ENCODE measurements around the gene R3HCC1L.
"Not testable (repeated sequence)": the region's sequence is repeated elsewhere in the genome, so short reads cannot be mapped to it uniquely, and the experiment has no call there.

Gene R3HCC1L

DNA sequence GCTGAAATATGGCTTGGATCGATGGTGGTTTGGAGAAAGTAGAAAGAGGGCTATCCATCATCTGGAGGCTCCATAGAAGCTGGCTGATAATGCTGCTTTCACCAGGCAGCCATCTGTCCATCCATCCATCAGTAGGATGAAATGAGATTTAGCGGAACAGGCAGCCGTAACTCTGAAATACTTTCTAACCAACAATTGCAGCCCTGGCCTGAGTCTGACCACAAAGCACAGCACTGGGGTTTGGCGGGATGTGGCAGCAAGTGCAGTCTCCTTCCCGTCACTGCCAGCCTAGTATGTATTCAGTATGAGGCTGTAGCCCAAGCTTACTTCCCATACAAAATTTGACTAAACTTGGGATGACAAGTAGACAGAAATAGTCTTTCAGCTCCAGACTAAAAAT, 38.0 kb downstream of the R3HCC1L start:
- DNase-seq (ENCODE audit: low spot score), result no peak

DNA sequence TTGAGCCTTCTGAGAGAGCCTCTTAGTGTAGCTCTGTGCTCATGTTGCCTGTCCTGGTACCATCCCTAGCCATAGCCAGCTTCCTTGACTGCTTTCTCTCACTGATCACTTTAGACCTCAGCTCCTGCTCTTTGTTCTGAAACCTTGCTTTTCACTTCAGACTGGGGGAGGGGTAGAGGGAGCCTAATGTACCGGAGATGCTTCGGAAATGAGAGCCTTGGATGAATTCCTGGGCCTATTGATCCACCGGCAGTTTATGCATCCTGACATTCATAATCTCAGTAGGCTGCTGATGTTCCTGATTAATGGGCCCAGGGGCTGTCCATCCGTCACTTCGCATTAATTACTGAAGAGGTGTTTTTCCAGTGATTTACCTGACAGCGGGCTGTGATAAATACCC, 38.8 kb downstream of the R3HCC1L start:
- no peak for DNase-seq (ENCODE audit: low spot score)

DNA sequence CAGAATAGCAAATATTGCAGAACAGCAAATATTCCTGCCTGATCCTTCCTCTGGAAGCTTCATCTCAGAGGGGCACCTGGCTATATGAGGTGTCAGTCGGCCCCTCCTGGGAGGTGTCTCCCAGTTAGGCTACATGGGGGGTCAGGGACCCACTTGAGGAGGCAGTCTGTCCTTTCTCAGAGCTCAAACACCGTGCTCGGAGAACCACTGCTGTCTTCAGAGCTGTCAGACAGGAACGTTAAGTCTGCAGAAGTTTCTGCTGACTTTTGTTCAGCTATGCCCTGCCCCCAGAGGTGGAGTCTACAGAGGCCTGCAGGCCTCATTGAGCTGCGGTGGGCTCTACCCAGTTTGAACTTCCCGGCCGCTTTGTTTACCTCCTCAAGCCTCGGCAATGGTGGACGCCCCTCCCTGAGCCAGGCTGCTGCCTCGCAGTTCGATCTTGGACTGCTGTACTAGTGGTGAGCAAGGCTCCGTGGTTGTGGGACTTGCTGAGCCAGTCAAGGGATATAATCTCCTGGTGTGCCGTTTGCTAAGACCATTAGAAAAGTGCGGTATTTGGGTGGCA, 48.0 kb downstream of the R3HCC1L start:
- not testable (repeated sequence) for DNase-seq (ENCODE audit: low spot score)

GRCh38 chr10:98186681-98187080, 52.2 kb downstream of the R3HCC1L start:
- no peak for DNase-seq (ENCODE audit: low spot score)

DNA sequence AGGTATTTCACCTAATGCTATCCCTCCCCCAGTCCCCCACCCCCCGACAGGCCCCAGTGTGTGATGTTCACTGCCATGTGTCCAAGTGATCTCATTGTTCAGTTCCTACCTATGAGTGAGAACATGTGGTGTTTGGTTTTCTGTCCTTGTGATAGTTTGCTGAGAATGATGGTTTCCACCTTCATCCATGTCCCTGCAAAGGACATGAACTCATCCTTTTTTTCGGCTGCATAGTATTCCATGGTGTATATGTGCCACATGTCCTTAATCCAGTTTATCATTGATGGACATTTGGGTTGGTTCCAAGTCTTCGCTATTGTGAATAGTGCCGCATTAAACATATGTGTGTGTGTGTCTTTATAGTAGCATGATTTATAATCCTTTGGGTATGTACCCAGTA, 56.3 kb downstream of the R3HCC1L start:
- DNase-seq (ENCODE audit: low spot score), result not testable (repeated sequence)

GRCh38 chr10:98193037-98193436, 58.6 kb downstream of the R3HCC1L start:
- no peak for DNase-seq (ENCODE audit: low spot score)

- DNase-seq (ENCODE audit: low spot score), result no peak
These were observed 60.2 kb downstream of the R3HCC1L start for GRCh38 chr10:98194633-98195032.

DNA sequence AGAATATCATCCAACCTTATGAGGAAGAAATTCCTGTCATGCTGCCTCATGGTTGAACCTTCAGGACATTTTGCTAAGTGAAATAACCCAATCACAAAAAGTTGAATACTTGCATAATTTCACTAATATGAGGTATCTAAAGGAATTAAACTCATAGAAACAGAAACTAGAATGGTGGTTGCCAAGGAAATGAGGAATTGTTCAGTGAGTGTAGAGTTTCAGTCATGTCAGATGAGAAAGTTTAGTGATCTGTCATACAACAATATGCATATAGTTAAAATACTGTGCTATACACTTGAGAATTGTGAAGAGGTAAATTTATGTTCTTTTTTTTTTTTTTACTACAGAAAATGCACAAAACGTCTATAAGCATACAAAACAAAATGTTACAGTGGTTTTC, 60.7 kb downstream of the R3HCC1L start:
- no peak for DNase-seq (ENCODE audit: low spot score)

GRCh38 chr10:98196985-98197384, 62.5 kb downstream of the R3HCC1L start:
- DNase-seq (ENCODE audit: low spot score), result no peak

- DNase-seq (ENCODE audit: low spot score), result no peak
These were observed 67.3 kb downstream of the R3HCC1L start for GRCh38 chr10:98201760-98202159.

- no peak for DNase-seq (ENCODE audit: low spot score)
These were observed 67.9 kb downstream of the R3HCC1L start for GRCh38 chr10:98202378-98202777.

GRCh38 chr10:98205351-98205750, 70.9 kb downstream of the R3HCC1L start:
- no peak for DNase-seq (ENCODE audit: low spot score)

DNA sequence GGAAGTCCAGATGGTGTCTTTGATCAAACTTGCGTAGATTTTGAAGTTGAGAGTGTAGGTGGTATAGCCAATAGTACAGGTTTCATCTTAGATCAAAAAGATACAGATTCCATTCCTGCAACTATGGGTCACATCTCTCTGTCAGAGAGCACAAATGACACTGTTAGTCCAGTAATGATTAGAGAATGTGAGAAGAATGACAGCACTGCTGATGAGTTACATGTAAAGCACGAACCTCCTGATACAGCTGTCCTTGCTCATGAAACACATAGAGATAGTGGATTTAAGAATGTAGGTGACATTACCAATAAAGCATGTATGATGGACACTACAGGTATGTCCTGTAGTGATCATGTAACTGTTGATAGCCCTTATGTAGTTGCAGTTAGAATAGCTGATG, 74.5 kb downstream of the R3HCC1L start:
- DNase-seq (ENCODE audit: low spot score), result no peak

GRCh38 chr10:98209441-98209840, 75.0 kb downstream of the R3HCC1L start:
- DNase-seq (ENCODE audit: low spot score), result no peak

DNA sequence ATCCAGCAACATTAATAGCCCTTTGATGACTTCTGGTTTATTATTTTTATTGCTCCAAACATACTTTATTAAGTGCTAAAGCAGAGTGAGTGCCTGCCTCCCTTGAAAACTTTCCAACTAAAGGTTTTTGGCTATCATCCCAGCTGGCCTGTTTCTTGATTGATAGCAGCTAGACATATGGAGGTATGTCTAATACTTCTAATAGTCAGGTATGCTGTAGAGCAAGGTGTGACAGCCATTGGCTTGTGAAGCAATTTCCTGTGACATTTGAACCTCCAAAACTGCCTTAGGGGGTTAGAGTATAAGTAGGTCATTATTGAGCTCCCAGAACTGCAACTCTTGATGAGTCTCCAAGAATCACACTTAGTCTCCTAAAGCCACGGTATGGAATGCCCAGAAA, 77.7 kb downstream of the R3HCC1L start:
- DNase-seq (ENCODE audit: low spot score), result no peak

DNA sequence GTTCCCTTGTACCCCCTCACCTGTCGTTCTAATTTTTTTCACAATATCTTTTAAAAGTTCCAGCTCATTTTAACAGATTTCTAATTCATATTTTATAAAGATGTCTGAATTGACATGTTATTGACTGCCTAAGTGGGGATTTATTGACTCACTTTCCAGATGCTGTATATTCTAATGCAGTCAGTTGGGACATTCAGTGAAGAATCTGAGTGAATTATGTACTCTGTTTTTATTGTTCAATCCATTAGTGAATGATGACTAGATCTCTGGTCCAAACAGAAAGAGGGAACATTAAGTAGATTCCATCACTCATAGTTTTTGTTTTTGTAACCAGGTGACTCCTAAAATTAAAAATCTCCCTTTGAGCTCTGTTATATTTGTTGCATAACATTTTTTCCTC, 79.3 kb downstream of the R3HCC1L start:
- DNase-seq (ENCODE audit: low spot score), result no peak

DNA sequence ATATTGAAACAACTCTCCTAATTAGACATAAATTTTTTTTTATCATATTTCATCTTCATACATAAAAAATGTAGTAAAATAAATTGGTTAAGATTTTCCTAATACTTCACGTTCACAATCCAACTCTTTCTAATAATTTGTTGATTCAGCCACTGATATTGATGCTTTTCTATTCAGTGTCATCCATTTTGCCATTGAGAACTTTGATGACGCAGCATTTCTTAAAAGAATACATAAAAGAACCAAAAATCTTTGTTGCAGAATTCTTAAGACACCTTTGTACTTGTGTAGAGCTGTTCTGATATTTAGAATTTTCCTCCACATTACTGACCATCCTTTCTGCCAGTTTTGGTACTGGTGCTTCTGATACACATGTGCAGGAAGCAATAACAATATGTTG, 80.9 kb downstream of the R3HCC1L start:
- no peak for DNase-seq (ENCODE audit: low spot score)

DNA sequence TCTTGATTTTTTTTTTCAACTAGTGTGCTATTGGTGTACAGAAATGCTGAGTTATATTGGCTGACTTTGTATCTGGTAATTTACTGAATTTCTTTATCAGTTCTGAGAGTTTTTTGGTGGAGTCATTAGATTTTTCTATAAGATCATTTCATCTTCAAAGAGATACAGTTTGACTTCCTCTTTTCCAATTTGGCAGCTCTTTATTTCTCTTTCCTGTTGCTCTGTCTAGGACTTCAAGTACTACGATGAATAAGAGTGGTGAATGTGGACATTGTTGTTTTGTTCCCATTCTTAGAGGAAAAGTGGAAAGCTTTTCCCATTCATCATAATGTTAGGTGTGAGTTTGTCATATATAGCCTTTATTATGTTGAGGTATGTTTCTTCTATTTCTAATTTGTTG, 83.3 kb downstream of the R3HCC1L start:
- no peak for DNase-seq (ENCODE audit: low spot score)

- DNase-seq (ENCODE audit: low spot score), result no peak
These were observed 89.4 kb downstream of the R3HCC1L start for GRCh38 chr10:98223874-98224273.

DNA sequence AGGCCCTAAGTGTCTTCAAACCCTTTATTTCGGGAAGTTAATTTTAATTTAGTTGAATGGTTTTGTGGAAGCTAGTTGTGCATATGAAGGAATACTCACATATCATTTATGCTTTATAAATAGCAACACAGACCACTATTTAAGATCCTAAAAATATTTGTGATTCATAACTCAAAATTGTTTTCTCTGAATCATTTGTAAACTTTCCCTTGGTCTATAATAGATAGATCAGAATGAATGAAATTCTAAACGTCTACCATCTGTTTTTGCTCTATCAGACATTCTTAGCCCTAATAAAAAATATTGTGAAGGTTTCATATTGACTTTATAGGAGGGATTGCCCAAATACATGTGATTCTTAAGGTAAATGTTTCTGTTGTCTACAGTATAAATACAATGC, 90.1 kb downstream of the R3HCC1L start:
- DNase-seq (ENCODE audit: low spot score), result no peak

DNA sequence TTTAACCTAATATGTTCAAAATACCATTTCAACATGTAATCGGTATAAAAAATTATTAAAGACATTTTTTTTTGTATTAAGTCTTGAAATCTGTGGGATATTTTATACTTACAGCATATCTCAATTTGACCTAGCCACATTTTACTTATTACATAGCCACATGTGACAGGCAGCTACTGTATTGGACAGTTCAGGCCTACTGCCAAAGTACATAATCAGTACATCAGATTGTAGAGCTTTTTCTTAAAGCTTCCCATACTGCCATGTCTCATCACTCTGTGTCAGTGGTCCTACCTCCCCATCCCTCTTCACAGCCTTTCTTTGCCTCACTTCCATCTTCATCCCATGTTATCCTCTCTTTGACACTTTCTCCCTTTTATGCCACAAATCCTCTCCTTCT, 90.5 kb downstream of the R3HCC1L start:
- DNase-seq (ENCODE audit: low spot score), result no peak

- no peak for DNase-seq (ENCODE audit: low spot score)
These were observed 92.2 kb downstream of the R3HCC1L start for GRCh38 chr10:98226508-98227144.

DNA sequence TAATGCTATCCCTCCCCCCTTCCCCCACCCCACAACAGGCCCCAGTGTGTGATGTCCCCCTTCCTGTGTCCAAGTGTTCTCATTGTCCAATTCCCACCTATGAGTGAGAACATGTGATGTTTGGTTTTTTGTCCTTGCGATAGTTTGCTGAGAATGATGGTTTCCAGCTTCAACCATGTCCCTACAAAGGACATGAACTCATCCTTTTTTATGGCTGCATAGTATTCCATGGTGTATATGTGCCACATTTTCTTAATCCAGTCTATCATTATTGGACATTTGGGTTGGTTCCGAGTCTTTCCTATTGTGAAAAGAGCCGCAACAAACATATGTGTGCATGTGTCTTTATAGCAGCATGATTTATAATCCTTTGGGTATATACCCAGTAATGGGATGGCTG, 93.3 kb downstream of the R3HCC1L start:
- not testable (repeated sequence) for DNase-seq (ENCODE audit: low spot score)

GRCh38 chr10:98228266-98228665, 93.8 kb downstream of the R3HCC1L start:
- not testable (repeated sequence) for DNase-seq (ENCODE audit: low spot score)
